H1 (cell line): ENCODE measurements around the gene C19orf18.

ENCODE experiments used
- CREB1 ChIP-seq: IDR thresholded peaks from 2 replicates; pipeline ENCODE4 v1.6.1; 2012; ENCODE audit warnings: inconsistent platforms
- EP300 ChIP-seq, 2 experiments: IDR thresholded peaks; 1 replicate in 1 of 2; 2 replicates in 1 of 2; pipeline ENCODE4 v1.6.1; 2011 to 2012; ENCODE audit warnings: low read depth in 2 of 2, low read length in 2 of 2, mild to moderate bottlenecking in 2 of 2, borderline replicate concordance in 1 of 2, inconsistent platforms in 1 of 2, moderate library complexity in 1 of 2
- KDM1A ChIP-seq: fragments of 200-600, 300-600 bp; sonication (generic); IDR thresholded peaks from 2 replicates; pipeline ENCODE4 v1.7.1; 2016; ENCODE audit warnings: mild to moderate bottlenecking, low read length, borderline replicate concordance
- MAFK ChIP-seq: IDR thresholded peaks from 2 replicates; pipeline ENCODE4 v1.6.1; 2012; ENCODE audit warnings: low read depth, mild to moderate bottlenecking, improper control_type of control experiment, low read length
- POLR2A ChIP-seq, 2 experiments: IDR thresholded peaks; 1 replicate in 1 of 2; 2 replicates in 1 of 2; pipeline ENCODE4 v1.6.1; 2011; ENCODE audit warnings: low read depth in 2 of 2, low read length in 2 of 2, mild to moderate bottlenecking in 2 of 2; ENCODE audit errors: control extremely low read depth in 1 of 2
- POLR2AphosphoS5 ChIP-seq: IDR thresholded peaks from 2 replicates; pipeline ENCODE4 v1.6.1; 2011; ENCODE audit warnings: low read depth, low read length
- RNF2 ChIP-seq: fragments of 200-900, 300-1000 bp; sonication (generic); IDR thresholded peaks from 2 replicates; pipeline ENCODE4 v1.7.1; 2016; ENCODE audit warnings: borderline replicate concordance, low read depth, mild to moderate bottlenecking, antibody characterized with exemption, low read length; ENCODE audit not compliant: poor library complexity, severe bottlenecking; ENCODE audit errors: missing control alignments
- SIX5 ChIP-seq: IDR thresholded peaks from 2 replicates; pipeline ENCODE4 v1.6.1; 2011; ENCODE audit warnings: mild to moderate bottlenecking, low read depth, low read length
- SUZ12 ChIP-seq: fragments of 200-600 bp; sonication (generic); IDR thresholded peaks from 2 replicates; pipeline ENCODE4 v1.6.1; 2012; ENCODE audit warnings: mild to moderate bottlenecking, inconsistent platforms, low read length, moderate library complexity, mixed read lengths
- TBP ChIP-seq: IDR thresholded peaks from 2 replicates; pipeline ENCODE4 v1.6.1; 2011; ENCODE audit warnings: low read depth, low read length, improper control_type of control experiment
- TCF12 ChIP-seq: IDR thresholded peaks from 2 replicates; pipeline ENCODE4 v1.6.1; 2011; ENCODE audit warnings: low read depth, mild to moderate bottlenecking, low read length
- TF ChIP-seq, protein P1 (sequence below), 3 experiments: IDR thresholded peaks; 1 replicate in 2 of 3; 2 replicates in 1 of 3; pipeline versions ENCODE4 v1.5.1 to v1.6.1; 2011; ENCODE audit warnings: low read length in 3 of 3, mild to moderate bottlenecking in 3 of 3, inconsistent platforms in 2 of 3, low read depth in 1 of 3, moderate library complexity in 1 of 3; ENCODE audit not compliant: insufficient read depth in 1 of 3; ENCODE audit errors: control extremely low read depth in 1 of 3
- TF ChIP-seq, protein P2 (sequence below): IDR thresholded peaks from 2 replicates; pipeline ENCODE4 v1.6.1; 2012; ENCODE audit warnings: inconsistent platforms

DNA sequence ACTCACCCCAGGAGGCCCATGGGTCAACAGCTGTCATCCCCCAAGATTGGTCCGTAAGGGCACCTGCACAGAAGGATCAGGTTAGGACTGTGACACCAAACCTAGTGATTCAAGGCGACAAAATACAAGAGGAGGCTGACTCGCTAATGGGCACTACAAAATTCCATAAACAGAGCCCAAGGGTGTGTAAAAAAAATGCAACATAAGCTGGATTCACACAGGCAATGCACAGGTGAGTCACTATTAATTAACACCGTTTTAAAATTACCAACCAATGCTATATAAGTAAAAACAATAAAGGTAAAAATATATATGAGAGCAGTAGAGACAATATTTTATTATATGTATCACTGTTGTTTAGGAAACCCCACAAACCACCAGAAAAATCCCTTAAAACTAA lies 26.3 kb upstream of the C19orf18 start:
- TF ChIP-seq TBP (no peak), RNF2 (no peak), MAFK (no peak), EP300 (IDR thresholded peaks at IDR 0.05; ENCODE audit: borderline replicate concordance in 1 of 2, low read depth in 2 of 2, low read length in 2 of 2) (no peak), SIX5 (no peak), POLR2AphosphoS5 (no peak), POLR2A (IDR thresholded peaks at IDR 0.05; ENCODE audit: control extremely low read depth in 1 of 2, low read depth in 2 of 2, low read length in 2 of 2) (no peak), SUZ12 (no peak), KDM1A (no peak), CREB1 (no peak), TCF12 (no peak)
- TF ChIP-seq, protein P1, sequence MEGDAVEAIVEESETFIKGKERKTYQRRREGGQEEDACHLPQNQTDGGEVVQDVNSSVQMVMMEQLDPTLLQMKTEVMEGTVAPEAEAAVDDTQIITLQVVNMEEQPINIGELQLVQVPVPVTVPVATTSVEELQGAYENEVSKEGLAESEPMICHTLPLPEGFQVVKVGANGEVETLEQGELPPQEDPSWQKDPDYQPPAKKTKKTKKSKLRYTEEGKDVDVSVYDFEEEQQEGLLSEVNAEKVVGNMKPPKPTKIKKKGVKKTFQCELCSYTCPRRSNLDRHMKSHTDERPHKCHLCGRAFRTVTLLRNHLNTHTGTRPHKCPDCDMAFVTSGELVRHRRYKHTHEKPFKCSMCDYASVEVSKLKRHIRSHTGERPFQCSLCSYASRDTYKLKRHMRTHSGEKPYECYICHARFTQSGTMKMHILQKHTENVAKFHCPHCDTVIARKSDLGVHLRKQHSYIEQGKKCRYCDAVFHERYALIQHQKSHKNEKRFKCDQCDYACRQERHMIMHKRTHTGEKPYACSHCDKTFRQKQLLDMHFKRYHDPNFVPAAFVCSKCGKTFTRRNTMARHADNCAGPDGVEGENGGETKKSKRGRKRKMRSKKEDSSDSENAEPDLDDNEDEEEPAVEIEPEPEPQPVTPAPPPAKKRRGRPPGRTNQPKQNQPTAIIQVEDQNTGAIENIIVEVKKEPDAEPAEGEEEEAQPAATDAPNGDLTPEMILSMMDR (IDR thresholded peaks at IDR 0.05; ENCODE audit: control extremely low read depth in 1 of 3, insufficient read depth in 1 of 3, low read depth in 1 of 3, low read length in 3 of 3) = no peak
- TF ChIP-seq, protein P2, sequence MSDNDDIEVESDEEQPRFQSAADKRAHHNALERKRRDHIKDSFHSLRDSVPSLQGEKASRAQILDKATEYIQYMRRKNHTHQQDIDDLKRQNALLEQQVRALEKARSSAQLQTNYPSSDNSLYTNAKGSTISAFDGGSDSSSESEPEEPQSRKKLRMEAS = no peak
